HCT116 (cell line): ENCODE data around the gene SOX1. TPM values are rescaled to one million over a fixed set of nuclear protein-coding genes. Genes with fewer than 3 reads are reported as not detected.

ENCODE experiments used
- ATAC-seq: fragments of 200-7000 bp; cut with Tn5 transposase; 2 replicates; pipeline ENCODE4 v1.9.1; 2020; ENCODE audit warnings: mild to moderate bottlenecking, moderate library complexity
- Bru-seq: library from RNA; stranded (reverse); fragments of 400-500 nt; gene quantifications from one replicate; lab custom pipeline; 2021; lab: Mats Ljungman, UMichigan
- BruChase-seq, 2 experiments: library from RNA; stranded (reverse); fragments of 400-500 nt; gene quantifications; one replicate each; lab custom pipeline; 2021; lab: Mats Ljungman, UMichigan
- BruUV-seq: library from RNA; stranded (reverse); fragments of 400-500 nt; replicated peaks from 2 replicates; lab custom pipeline; 2021; lab: Mats Ljungman, UMichigan
- CTCF ChIA-PET: fragments of 300-600 bp; sonication (Branson Sonifier 250); formaldehyde crosslinking; loops from one replicate; lab custom pipeline; 2021; ENCODE audit warnings: antibody characterized with exemption; lab: Charles Lee
- POLR2A ChIA-PET: fragments of 300-600, 350-600 bp; sonication (Branson Sonifier 250); formaldehyde crosslinking; loops from one replicate; lab custom pipeline; 2021; ENCODE audit warnings: antibody characterized with exemption; lab: Charles Lee
- RAD21 ChIA-PET, 2 experiments: fragments of 300-600 bp; sonication (Branson Sonifier 250); formaldehyde crosslinking; loops; one replicate each; lab custom pipeline; 2023; ENCODE audit warnings: low total read pairs in 2 of 2; ENCODE audit not compliant: uncharacterized antibody in 2 of 2, unreplicated experiment in 2 of 2, low non-redundant PET in 1 of 2; lab: Charles Lee
- DNase-seq: peaks from one replicate; pipeline ENCODE4 v3.0.0-alpha.2; 2010; ENCODE audit warnings: low read depth, low spot score
- H2AFZ ChIP-seq: fragments of 200-600 bp; shearing (Covaris generic), sonication (generic); 2 replicates; pipeline ENCODE4 v1.6.1; 2017; ENCODE audit warnings: low read depth, mixed run types, mixed read lengths, antibody characterized with exemption, low read length; ENCODE audit not compliant: poor library complexity, severe bottlenecking
- H3K27ac ChIP-seq: 2 replicates; pipeline ENCODE4 v1.5.1; 2012; ENCODE audit warnings: low read depth, low read length
- H3K27me3 ChIP-seq: fragments of 200-600 bp; sonication (generic); 2 replicates; pipeline ENCODE4 v1.6.1; 2016; ENCODE audit warnings: mixed run types, low read length, mixed read lengths; ENCODE audit not compliant: insufficient read depth
- H3K36me3 ChIP-seq, 2 experiments: fragments of 200-500 bp in 1 of 2; fragments of 200-600 bp in 1 of 2; sonication (Bioruptor generic) in 1 of 2; sonication (generic) in 1 of 2; 2 replicates each; pipeline versions ENCODE4 v1.5.1 to v1.6.1; 2014 to 2016; ENCODE audit warnings: low read length in 2 of 2, inconsistent platforms in 1 of 2, mixed read lengths in 1 of 2, mixed run types in 1 of 2; ENCODE audit not compliant: insufficient read depth in 2 of 2, control insufficient read depth in 1 of 2
- H3K4me1 ChIP-seq, 2 experiments: fragments of 200-600 bp in 1 of 2; sonication (generic) in 1 of 2; 2 replicates each; pipeline versions ENCODE4 v1.5.1 to v1.6.1; 2012 to 2017; ENCODE audit warnings: low read length in 2 of 2, inconsistent platforms in 1 of 2, mild to moderate bottlenecking in 1 of 2, mixed read lengths in 1 of 2, mixed run types in 1 of 2, moderate library complexity in 1 of 2; ENCODE audit not compliant: insufficient read depth in 2 of 2, control insufficient read depth in 1 of 2
- H3K4me2 ChIP-seq: fragments of 200-600 bp; sonication (generic); 2 replicates; pipeline ENCODE4 v1.6.1; 2017; ENCODE audit warnings: mixed run types, low read length, mixed read lengths
- H3K4me3 ChIP-seq, 2 experiments: fragments of 200-600 bp in 1 of 2; sonication (generic) in 1 of 2; replicated peaks in 1 of 2; 2 replicates each; pipeline ENCODE4 v1.5.1; 2011 to 2016; ENCODE audit warnings: low read length in 2 of 2, control low read depth in 1 of 2, low read depth in 1 of 2, mild to moderate bottlenecking in 1 of 2, mixed read lengths in 1 of 2, mixed run types in 1 of 2
- H3K79me2 ChIP-seq: fragments of 200-600 bp; sonication (generic); 2 replicates; pipeline ENCODE4 v1.6.1; 2017; ENCODE audit warnings: mild to moderate bottlenecking, mixed run types, low read length, moderate library complexity, mixed read lengths; ENCODE audit not compliant: insufficient read depth
- H3K9ac ChIP-seq: fragments of 200-600 bp; sonication (generic); 2 replicates; pipeline ENCODE4 v1.6.1; 2016; ENCODE audit warnings: low read length, mixed read lengths
- H3K9me2 ChIP-seq: fragments of 200-600 bp; sonication (generic), shearing (Covaris generic); 2 replicates; pipeline ENCODE4 v1.6.1; 2017; ENCODE audit warnings: mixed run types, mild to moderate bottlenecking, moderate library complexity; ENCODE audit not compliant: insufficient read depth
- H3K9me3 ChIP-seq, 2 experiments: fragments of 200-500 bp in 1 of 2; fragments of 200-600 bp in 1 of 2; sonication (Bioruptor generic) in 1 of 2; sonication (generic) in 1 of 2; 2 replicates each; pipeline ENCODE4 v1.6.1; 2014 to 2017; ENCODE audit warnings: low read length in 2 of 2, mixed read lengths in 2 of 2, inconsistent platforms in 1 of 2, low read depth in 1 of 2, mild to moderate bottlenecking in 1 of 2, mixed run types in 1 of 2, moderate library complexity in 1 of 2; ENCODE audit not compliant: control insufficient read depth in 1 of 2, insufficient read depth in 1 of 2
- H4K20me1 ChIP-seq: fragments of 200-600 bp; sonication (generic), shearing (Covaris generic); 2 replicates; pipeline ENCODE4 v1.6.1; 2017; ENCODE audit warnings: mixed run types, mild to moderate bottlenecking, moderate library complexity; ENCODE audit not compliant: insufficient read depth
- ATF3 ChIP-seq: IDR thresholded peaks from 2 replicates; pipeline ENCODE4 v1.6.1; 2012
- CEBPB ChIP-seq: IDR thresholded peaks from 2 replicates; pipeline ENCODE4 v1.6.1; 2012; ENCODE audit warnings: low read depth
- EGR1 ChIP-seq: IDR thresholded peaks from 2 replicates; pipeline ENCODE4 v1.6.1; 2012; ENCODE audit warnings: low read depth
- ELF1 ChIP-seq: IDR thresholded peaks from 2 replicates; pipeline ENCODE4 v1.6.1; 2012; ENCODE audit warnings: low read depth, borderline replicate concordance
- EZH2 ChIP-seq: fragments of 200-600 bp; sonication (generic); IDR thresholded peaks from 2 replicates; pipeline ENCODE4 v1.6.1; 2017; ENCODE audit warnings: antibody characterized with exemption, mixed run types
- FOSL1 ChIP-seq: IDR thresholded peaks from 2 replicates; pipeline ENCODE4 v1.6.1; 2012; ENCODE audit warnings: low read depth
- JUND ChIP-seq: IDR thresholded peaks from 2 replicates; pipeline ENCODE4 v1.6.1; 2012
- MAX ChIP-seq: IDR thresholded peaks from 2 replicates; pipeline ENCODE4 v1.6.1; 2012
- POLR2AphosphoS5 ChIP-seq: IDR thresholded peaks from 2 replicates; pipeline ENCODE4 v1.6.1; 2011; ENCODE audit warnings: mild to moderate bottlenecking, low read depth, low read length, moderate library complexity
- RAD21 ChIP-seq: IDR thresholded peaks from 2 replicates; pipeline ENCODE4 v1.6.1; 2012; ENCODE audit warnings: low read depth, mild to moderate bottlenecking
- REST ChIP-seq: IDR thresholded peaks from 2 replicates; pipeline ENCODE4 v1.6.1; 2012; ENCODE audit warnings: low read depth
- SIN3A ChIP-seq: IDR thresholded peaks from 2 replicates; pipeline ENCODE4 v1.6.1; 2012; ENCODE audit warnings: low read depth
- SP1 ChIP-seq: IDR thresholded peaks from 2 replicates; pipeline ENCODE4 v1.6.1; 2012; ENCODE audit warnings: low read depth
- SRF ChIP-seq: IDR thresholded peaks from 2 replicates; pipeline ENCODE4 v1.6.1; 2012; ENCODE audit warnings: low read depth
- YY1 ChIP-seq: IDR thresholded peaks from 2 replicates; pipeline ENCODE4 v1.6.1; 2011; ENCODE audit warnings: low read length, low read depth, moderate library complexity, mild to moderate bottlenecking; ENCODE audit not compliant: insufficient replicate concordance; ENCODE audit errors: extremely low read depth
- ZFX ChIP-seq: fragments of 450-650 bp; IDR thresholded peaks from 2 replicates; pipeline ENCODE4 v1.6.1; 2017
- ZNF274 ChIP-seq: fragments of 200-500 bp; sonication (Bioruptor generic); IDR thresholded peaks from 2 replicates; pipeline ENCODE4 v1.6.1; 2014; ENCODE audit warnings: mild to moderate bottlenecking, low read depth, low read length, inconsistent platforms
- intact Hi-C: fragments of 100-400 bp; cut with micrococcal nuclease; formaldehyde crosslinking; loops from 2 replicates; pipeline ENCODE4 v1.10.0; 2022
- long read RNA-seq: library from polyadenylated mRNA; unstranded; transcript quantifications from one replicate; pipeline ENCODE4 v2.0.0, GENCODE V29; 2021; ENCODE audit not compliant: unreplicated experiment
- polyA plus RNA-seq: library from polyadenylated mRNA; unstranded; fragments of >200 nt; gene quantifications from 2 replicates; pipeline ENCODE4 v1.2.1, GENCODE V29; 2012; ENCODE audit warnings: missing spikeins
- total RNA-seq: library from RNA; stranded (reverse); gene quantifications from one replicate; pipeline ENCODE4 v1.2.1, GENCODE V29; 2021; ENCODE audit not compliant: unreplicated experiment

The SOX1 gene
- not detected for total RNA-seq
- polyA plus RNA-seq = not detected in 2 replicates
- Bru-seq, nascent RNA = not detected
- BruChase-seq, experiment 1, labeled RNA remaining after a 6-hour chase = not detected
- not detected for BruChase-seq, experiment 2, labeled RNA remaining after a 2-hour chase
- long read RNA-seq = 0 reads

- Histone ChIP-seq H3K79me2 (no peaks in the 10 kb centered on the region), H3K4me2 (no peak within 1 kb of the TSS), H4K20me1 (no peaks in the 10 kb centered on the region), H3K36me3 (no peaks in the 10 kb centered on the region), H3K4me1 (no peaks in the 10 kb centered on the region), H3K27ac (no peak within 1 kb of the TSS), H3K9ac (no peak within 1 kb of the TSS), H3K9me2 (no peaks in the 10 kb centered on the region), H2AFZ (no peak within 1 kb of the TSS), H3K4me3 (no peak within 1 kb of the TSS), H3K9me3 (no peaks in the 10 kb centered on the region), H3K27me3 (peaks cover 6% of the 10 kb centered on the region; the same call in 1 of the 2 replicates)
- POLR2A ChIA-PET = no interaction called here
- ATAC-seq (no peak), DNase-seq (no peak)
- no TSS peak for BruUV-seq
- intact Hi-C loops = no loop called here
- TF ChIP-seq EZH2 (no peak), SIN3A (no peak), ELF1 (no peak)
- RAD21 ChIA-PET = no interaction called here
- CTCF ChIA-PET = no interaction called here
Observed at GRCh38 chr13:112067116-112067741, at the start of gene SOX1. TSS of gene SOX1 (plus strand) at chr13:112067149. CDS start at chr13:112067659, 510 bp downstream.

- H2AFZ ChIP-seq = no peak overlapping the region
- H3K4me2 ChIP-seq = no peak overlapping the region
- ChIA-PET POLR2A (no interaction called here), CTCF (no interaction called here), RAD21 (no interaction called here)
- H3K36me3 ChIP-seq = no peaks in the 10 kb centered on the region
- BruUV-seq = no TSS peak
- H3K4me1 ChIP-seq = no peaks in the 10 kb centered on the region
- H4K20me1 ChIP-seq = no peaks in the 10 kb centered on the region
- H3K9me3 ChIP-seq = no peaks in the 10 kb centered on the region
- H3K79me2 ChIP-seq = no peaks in the 10 kb centered on the region
- H3K27ac ChIP-seq = no peak overlapping the region
- H3K4me3 ChIP-seq = no peak overlapping the region
- H3K9ac ChIP-seq = no peak overlapping the region
- H3K27me3 ChIP-seq = peaks cover 14% of the 10 kb centered on the region; the same call in 1 of the 2 replicates
- TF ChIP-seq YY1 = no peak
- no peak for TF ChIP-seq EZH2
- no peak for TF ChIP-seq SP1
- no peak for TF ChIP-seq EGR1
- no peak for TF ChIP-seq ZFX
- TF ChIP-seq MAX = no peak
- no peak for TF ChIP-seq ATF3
- no peak for TF ChIP-seq ELF1
- no peak for TF ChIP-seq JUND
- TF ChIP-seq REST = no peak
- TF ChIP-seq SRF = no peak
- TF ChIP-seq FOSL1 = no peak
- no peak for TF ChIP-seq POLR2AphosphoS5
- no peak for TF ChIP-seq RAD21
- TF ChIP-seq CEBPB = no peak
- TF ChIP-seq ZNF274 = no peak
- ATAC-seq (no peak), DNase-seq (no peak)
- intact Hi-C loops = no loop called here
- H3K9me2 ChIP-seq = no peaks in the 10 kb centered on the region
Observed at GRCh38 chr13:112024577-112024976, 42.4 kb upstream of the SOX1 start.
